Measurements from ENCODE around the gene PGD. TPM values are rescaled to one million over a fixed set of nuclear protein-coding genes. Genes with fewer than 3 reads are reported as not detected.
"Not testable (repeated sequence)": the region's sequence is repeated elsewhere in the genome, so short reads cannot be mapped to it uniquely, and the experiment has no call there.

PGD gene
- polyA plus RNA-seq, 1 donor from 2014 or later, result 108 TPM

- TF ChIP-seq POLR2AphosphoS5 (IDR thresholded peaks at IDR 0.05), result no peak
- TF ChIP-seq EZH2 (IDR thresholded peaks at IDR 0.05; ENCODE audit: borderline replicate concordance, insufficient read depth, low read length, poor library complexity, severe bottlenecking), result no peak
- no peak for TF ChIP-seq EP300 (conservative IDR thresholded peaks at IDR 0.05; ENCODE audit: poor library complexity, severe bottlenecking)
- TF ChIP-seq REST (IDR thresholded peaks at IDR 0.05; ENCODE audit: borderline replicate concordance), result no peak
- no peak for TF ChIP-seq SMC3 (conservative IDR thresholded peaks at IDR 0.05; ENCODE audit: poor library complexity)
- H3K9me2 ChIP-seq (ENCODE audit: insufficient read depth, low read length), result no peaks in the 10 kb centered on the region
- no peak overlapping the region for H3K9ac ChIP-seq (ENCODE audit: low read length)
- no peaks in the 10 kb centered on the region for H3K79me2 ChIP-seq (replicated peaks; ENCODE audit: insufficient read depth, low read length)
- H3K4me2 ChIP-seq (ENCODE audit: low read length), result no peak overlapping the region
- no peaks in the 10 kb centered on the region for H3K27me3 ChIP-seq (ENCODE audit: insufficient read depth, low read depth, low read length)
- H3K9me3 ChIP-seq (ENCODE audit: low read length), result no peaks in the 10 kb centered on the region
- H4K20me1 ChIP-seq (ENCODE audit: insufficient read depth), result no peaks in the 10 kb centered on the region
- no peak overlapping the region for H2AFZ ChIP-seq (ENCODE audit: low read depth, low read length)
- no peaks in the 10 kb centered on the region for H3K36me3 ChIP-seq (ENCODE audit: insufficient read depth, low read length)
- H3K4me3 ChIP-seq (ENCODE audit: low read length), result no peak overlapping the region
- H3K27ac ChIP-seq (ENCODE audit: low read length), result no peak overlapping the region
- no peaks in the 10 kb centered on the region for H3F3A ChIP-seq (ENCODE audit: insufficient read depth, low read length, poor library complexity, severe bottlenecking)
Observed at GRCh38 chr1:10415211-10415930, 16.5 kb downstream of the PGD start.

- H3K27ac ChIP-seq (ENCODE audit: low read length); H3K4me3 ChIP-seq (ENCODE audit: low read length); H2AFZ ChIP-seq (ENCODE audit: low read depth, low read length); H4K20me1 ChIP-seq (ENCODE audit: insufficient read depth); H3K9ac ChIP-seq (ENCODE audit: low read length); H3K36me3 ChIP-seq (ENCODE audit: insufficient read depth, low read length); H3K4me2 ChIP-seq (ENCODE audit: low read length); H3K27me3 ChIP-seq (ENCODE audit: insufficient read depth, low read depth, low read length); H3K9me2 ChIP-seq (ENCODE audit: insufficient read depth, low read length); H3K9me3 ChIP-seq (ENCODE audit: low read length); H3F3A ChIP-seq (ENCODE audit: insufficient read depth, low read length, poor library complexity, severe bottlenecking); H3K79me2 ChIP-seq (replicated peaks; ENCODE audit: insufficient read depth, low read length): not testable (repeated sequence)
Observed at GRCh38 chr1:10415967-10416366, 17.1 kb downstream of the PGD start.

- H3K27ac ChIP-seq (ENCODE audit: low read length); H3K9ac ChIP-seq (ENCODE audit: low read length); H3K9me3 ChIP-seq (ENCODE audit: low read length); H3K27me3 ChIP-seq (ENCODE audit: insufficient read depth, low read depth, low read length); H3K79me2 ChIP-seq (replicated peaks; ENCODE audit: insufficient read depth, low read length); H4K20me1 ChIP-seq (ENCODE audit: insufficient read depth); H3K9me2 ChIP-seq (ENCODE audit: insufficient read depth, low read length); H3K36me3 ChIP-seq (ENCODE audit: insufficient read depth, low read length); H2AFZ ChIP-seq (ENCODE audit: low read depth, low read length); H3F3A ChIP-seq (ENCODE audit: insufficient read depth, low read length, poor library complexity, severe bottlenecking); H3K4me3 ChIP-seq (ENCODE audit: low read length); H3K4me2 ChIP-seq (ENCODE audit: low read length): not testable (repeated sequence)
Observed at GRCh38 chr1:10418741-10419140, 19.9 kb downstream of the PGD start.

GRCh38 chr1:10419351-10419750 is 20.5 kb downstream of the PGD start:
- Histone ChIP-seq H3K36me3 (ENCODE audit: insufficient read depth, low read length) (no peaks in the 10 kb centered on the region), H3K9ac (ENCODE audit: low read length) (no peak overlapping the region), H3K9me2 (ENCODE audit: insufficient read depth, low read length) (no peaks in the 10 kb centered on the region), H2AFZ (ENCODE audit: low read depth, low read length) (no peak overlapping the region), H3K27ac (ENCODE audit: low read length) (no peak overlapping the region), H3K4me2 (ENCODE audit: low read length) (no peak overlapping the region), H3K9me3 (ENCODE audit: low read length) (no peaks in the 10 kb centered on the region), H3K4me3 (ENCODE audit: low read length) (no peak overlapping the region), H3K79me2 (replicated peaks; ENCODE audit: insufficient read depth, low read length) (no peaks in the 10 kb centered on the region), H3K27me3 (ENCODE audit: insufficient read depth, low read depth, low read length) (no peaks in the 10 kb centered on the region), H3F3A (ENCODE audit: insufficient read depth, low read length, poor library complexity, severe bottlenecking) (no peaks in the 10 kb centered on the region), H4K20me1 (ENCODE audit: insufficient read depth) (no peaks in the 10 kb centered on the region)
- TF ChIP-seq TAF1 (IDR thresholded peaks at IDR 0.05; ENCODE audit: low read depth) (no peak), SMC3 (conservative IDR thresholded peaks at IDR 0.05; ENCODE audit: poor library complexity) (no peak), RAD21 (conservative IDR thresholded peaks at IDR 0.05) (no peak), POLR2AphosphoS5 (IDR thresholded peaks at IDR 0.05) (no peak), MXI1 (conservative IDR thresholded peaks at IDR 0.05; ENCODE audit: poor library complexity, severe bottlenecking) (no peak), EP300 (conservative IDR thresholded peaks at IDR 0.05; ENCODE audit: poor library complexity, severe bottlenecking) (no peak), EZH2 (IDR thresholded peaks at IDR 0.05; ENCODE audit: borderline replicate concordance, insufficient read depth, low read length, poor library complexity, severe bottlenecking) (no peak), REST (IDR thresholded peaks at IDR 0.05; ENCODE audit: borderline replicate concordance) (no peak)

All from neural cell (in vitro differentiated cells).